GM10266 (cell line): Measurements from ENCODE around the gene MCC.
"Not testable (repeated sequence)": the region's sequence is repeated elsewhere in the genome, so short reads cannot be mapped to it uniquely, and the experiment has no call there.

Experiments
- DNase-seq: peaks from one replicate; pipeline ENCODE4 v3.0.0; 2012; ENCODE audit errors: extremely low spot score
- CTCF ChIP-seq: IDR thresholded peaks from 2 replicates; pipeline ENCODE4 v1.5.1; 2012; ENCODE audit warnings: mild to moderate bottlenecking, low read depth; ENCODE audit not compliant: control insufficient read depth, insufficient read depth; ENCODE audit errors: missing control alignments

Gene MCC

GRCh38 chr5:113085880-113086409, 402.3 kb downstream of the MCC start:
- no peak for DNase-seq
- no peak for TF ChIP-seq CTCF

- no peak for DNase-seq
- TF ChIP-seq CTCF, result no peak
These were observed 403.2 kb downstream of the MCC start for GRCh38 chr5:113085084-113085414.

- no peak for DNase-seq
- no peak for TF ChIP-seq CTCF
These were observed 403.7 kb downstream of the MCC start for GRCh38 chr5:113084402-113085083.

- no peak for DNase-seq
- TF ChIP-seq CTCF, result no peak
These were observed 404.8 kb downstream of the MCC start for GRCh38 chr5:113083481-113083880.

- TF ChIP-seq CTCF, result no peak
- no peak for DNase-seq
These were observed 405.7 kb downstream of the MCC start for GRCh38 chr5:113082547-113082905.

GRCh38 chr5:113081881-113082546, 406.2 kb downstream of the MCC start:
- no peak for TF ChIP-seq CTCF
- no peak for DNase-seq

GRCh38 chr5:113081091-113081839, 407.0 kb downstream of the MCC start:
- TF ChIP-seq CTCF, result no peak
- DNase-seq, result no peak

GRCh38 chr5:113076649-113077048, 411.6 kb downstream of the MCC start:
- not testable (repeated sequence) for DNase-seq
